ENCODE measurements around the gene ACO2.

DNA sequence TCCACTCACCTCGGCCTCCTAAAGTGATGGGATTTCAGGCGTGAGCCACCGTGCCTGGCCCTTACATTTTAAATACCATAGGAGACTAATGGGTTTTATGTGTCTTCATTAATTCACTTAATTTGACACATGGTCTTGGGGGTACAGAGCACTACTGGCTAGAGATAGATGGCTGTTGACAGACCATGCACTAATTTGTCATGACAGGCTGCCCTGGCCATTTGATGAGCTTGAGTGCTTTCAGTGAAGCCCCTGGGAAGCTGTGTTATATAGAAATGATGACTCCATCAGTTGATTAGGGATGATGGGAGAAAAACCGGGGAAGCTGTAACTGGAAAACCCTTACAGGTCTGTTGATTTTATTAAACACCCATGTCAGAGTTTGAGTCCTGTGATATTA, 7.0 kb upstream of the ACO2 start:
- TF ChIP-seq, protein P1, sequence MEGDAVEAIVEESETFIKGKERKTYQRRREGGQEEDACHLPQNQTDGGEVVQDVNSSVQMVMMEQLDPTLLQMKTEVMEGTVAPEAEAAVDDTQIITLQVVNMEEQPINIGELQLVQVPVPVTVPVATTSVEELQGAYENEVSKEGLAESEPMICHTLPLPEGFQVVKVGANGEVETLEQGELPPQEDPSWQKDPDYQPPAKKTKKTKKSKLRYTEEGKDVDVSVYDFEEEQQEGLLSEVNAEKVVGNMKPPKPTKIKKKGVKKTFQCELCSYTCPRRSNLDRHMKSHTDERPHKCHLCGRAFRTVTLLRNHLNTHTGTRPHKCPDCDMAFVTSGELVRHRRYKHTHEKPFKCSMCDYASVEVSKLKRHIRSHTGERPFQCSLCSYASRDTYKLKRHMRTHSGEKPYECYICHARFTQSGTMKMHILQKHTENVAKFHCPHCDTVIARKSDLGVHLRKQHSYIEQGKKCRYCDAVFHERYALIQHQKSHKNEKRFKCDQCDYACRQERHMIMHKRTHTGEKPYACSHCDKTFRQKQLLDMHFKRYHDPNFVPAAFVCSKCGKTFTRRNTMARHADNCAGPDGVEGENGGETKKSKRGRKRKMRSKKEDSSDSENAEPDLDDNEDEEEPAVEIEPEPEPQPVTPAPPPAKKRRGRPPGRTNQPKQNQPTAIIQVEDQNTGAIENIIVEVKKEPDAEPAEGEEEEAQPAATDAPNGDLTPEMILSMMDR (tag by site-specific recombination; IDR thresholded peaks at IDR 0.05), result no peak
- no peak for TF ChIP-seq KLF7 (tag by site-specific recombination; IDR thresholded peaks at IDR 0.05; ENCODE audit: borderline replicate concordance)
- TF ChIP-seq ZNF311 (tag by site-specific recombination; IDR thresholded peaks at IDR 0.05; ENCODE audit: borderline replicate concordance), result no peak
- TF ChIP-seq KLF10 (tag by site-specific recombination; IDR thresholded peaks at IDR 0.05), result no peak
- TF ChIP-seq, protein P2, sequence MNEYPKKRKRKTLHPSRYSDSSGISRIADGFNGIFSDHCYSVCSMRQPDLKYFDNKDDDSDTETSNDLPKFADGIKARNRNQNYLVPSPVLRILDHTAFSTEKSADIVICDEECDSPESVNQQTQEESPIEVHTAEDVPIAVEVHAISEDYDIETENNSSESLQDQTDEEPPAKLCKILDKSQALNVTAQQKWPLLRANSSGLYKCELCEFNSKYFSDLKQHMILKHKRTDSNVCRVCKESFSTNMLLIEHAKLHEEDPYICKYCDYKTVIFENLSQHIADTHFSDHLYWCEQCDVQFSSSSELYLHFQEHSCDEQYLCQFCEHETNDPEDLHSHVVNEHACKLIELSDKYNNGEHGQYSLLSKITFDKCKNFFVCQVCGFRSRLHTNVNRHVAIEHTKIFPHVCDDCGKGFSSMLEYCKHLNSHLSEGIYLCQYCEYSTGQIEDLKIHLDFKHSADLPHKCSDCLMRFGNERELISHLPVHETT (tag by site-specific recombination; IDR thresholded peaks at IDR 0.05), result no peak
- TF ChIP-seq ZNF518A (tag by site-specific recombination; conservative IDR thresholded peaks at IDR 0.05; ENCODE audit: low read depth), result no peak
- no peak for TF ChIP-seq IKZF3 (tag by site-specific recombination; IDR thresholded peaks at IDR 0.05)
